Cerebellar nuclear complex (tissue), 1 donor: Measurements from ENCODE around the gene ZNF784.
A peak's percentile ranks its signal among the peaks of the same experiment; 100 is the strongest.

ENCODE experiments used
- DNase-seq, 2 experiments: peaks; one replicate each; lab custom pipeline; 2025; lab: John Stamatoyannopoulos, UW

Gene ZNF784

GRCh38 chr19:55656988-55657747 lies 32.8 kb upstream of the ZNF784 start:
- DNase-seq, result no peak

DNA sequence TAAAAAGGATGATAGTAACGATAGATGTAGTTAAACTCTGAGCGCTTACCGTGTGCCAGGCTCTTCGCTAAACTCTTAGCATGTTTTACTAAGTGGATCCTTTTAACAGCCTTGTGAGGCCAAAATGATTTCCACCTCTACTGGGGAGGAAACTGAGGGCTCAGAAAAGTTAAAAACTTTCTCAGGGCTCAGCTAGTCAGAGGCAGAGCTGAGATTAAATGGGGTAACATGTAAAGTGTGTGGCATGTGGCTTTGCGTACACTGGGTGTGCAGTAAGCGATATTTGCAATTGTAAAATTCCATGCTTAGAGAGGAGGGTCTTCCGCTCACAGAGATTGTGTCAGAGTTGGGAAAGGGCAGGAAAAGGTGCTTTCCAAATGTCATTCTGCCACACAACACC lies 32.2 kb upstream of the ZNF784 start:
- DNase-seq, result no peak

DNA sequence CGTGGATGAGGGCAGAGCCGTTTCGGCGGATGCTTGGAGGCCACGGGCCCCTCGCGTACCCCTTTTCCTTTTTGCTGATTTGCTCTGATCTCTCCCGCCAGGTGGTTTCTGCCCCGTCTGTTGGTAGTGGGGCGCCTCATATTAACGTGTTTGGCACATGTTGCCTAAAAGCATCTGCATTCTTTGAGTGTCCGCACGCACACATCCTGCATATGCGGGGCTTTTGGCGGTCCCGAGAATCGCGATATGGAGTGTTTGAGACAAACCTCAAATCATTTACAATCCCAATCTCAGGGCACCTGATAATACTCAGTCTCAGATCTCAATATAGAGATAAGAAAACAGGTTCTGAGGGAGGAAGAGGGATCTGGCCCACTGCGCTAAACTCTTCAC lies 31.3 kb upstream of the ZNF784 start:
- no peak for DNase-seq

DNA sequence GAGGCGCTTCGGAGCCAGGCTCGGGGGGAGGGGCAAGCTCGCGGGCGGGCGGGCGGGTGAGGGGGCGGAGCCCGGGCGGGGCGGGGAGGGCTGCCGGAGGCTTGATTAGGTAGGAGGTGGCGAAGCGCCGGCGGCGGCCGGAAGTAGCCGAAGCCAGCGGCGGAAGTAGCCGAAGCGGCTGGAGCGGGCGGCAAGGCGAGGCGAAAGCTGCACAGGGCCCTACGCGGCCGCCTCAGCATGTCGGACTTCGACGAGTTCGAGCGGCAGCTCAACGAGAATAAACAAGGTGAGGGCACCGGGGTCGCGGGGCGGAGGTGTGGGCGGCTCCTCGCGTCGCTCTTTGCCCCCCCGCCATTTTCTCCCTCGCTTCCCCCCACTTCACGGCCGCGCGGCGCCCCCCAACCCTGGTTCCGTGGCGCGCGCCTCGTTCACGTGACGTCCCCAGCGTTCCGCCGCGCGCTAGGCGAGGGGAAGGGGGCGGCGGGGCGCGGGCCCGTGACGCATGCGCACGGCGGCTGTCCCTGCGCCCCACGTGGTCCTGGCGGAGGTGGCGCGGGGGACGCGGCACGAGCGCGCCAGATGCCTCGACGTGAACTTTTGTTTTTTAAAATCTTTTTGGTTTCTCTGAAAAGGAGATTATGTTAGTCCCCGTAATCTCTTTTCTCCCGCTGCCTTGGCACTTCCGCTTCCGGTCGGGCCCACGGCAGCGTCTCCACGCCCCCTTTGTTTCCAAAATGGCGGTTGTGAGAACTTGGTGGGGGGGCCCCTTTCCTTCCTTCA lies 30.7 kb upstream of the ZNF784 start, which contains the start of gene U2AF2:
Gene U2AF2 (plus strand): TSS at position 168 of the 780 bp plus-strand sequence. CDS start 70 bp downstream, at position 238.
- peak; percentile 75 to 87 for DNase-seq

GRCh38 chr19:55654323-55654867 lies 30.0 kb upstream of the ZNF784 start:
- DNase-seq, result peak; percentile 75 to 95

DNA sequence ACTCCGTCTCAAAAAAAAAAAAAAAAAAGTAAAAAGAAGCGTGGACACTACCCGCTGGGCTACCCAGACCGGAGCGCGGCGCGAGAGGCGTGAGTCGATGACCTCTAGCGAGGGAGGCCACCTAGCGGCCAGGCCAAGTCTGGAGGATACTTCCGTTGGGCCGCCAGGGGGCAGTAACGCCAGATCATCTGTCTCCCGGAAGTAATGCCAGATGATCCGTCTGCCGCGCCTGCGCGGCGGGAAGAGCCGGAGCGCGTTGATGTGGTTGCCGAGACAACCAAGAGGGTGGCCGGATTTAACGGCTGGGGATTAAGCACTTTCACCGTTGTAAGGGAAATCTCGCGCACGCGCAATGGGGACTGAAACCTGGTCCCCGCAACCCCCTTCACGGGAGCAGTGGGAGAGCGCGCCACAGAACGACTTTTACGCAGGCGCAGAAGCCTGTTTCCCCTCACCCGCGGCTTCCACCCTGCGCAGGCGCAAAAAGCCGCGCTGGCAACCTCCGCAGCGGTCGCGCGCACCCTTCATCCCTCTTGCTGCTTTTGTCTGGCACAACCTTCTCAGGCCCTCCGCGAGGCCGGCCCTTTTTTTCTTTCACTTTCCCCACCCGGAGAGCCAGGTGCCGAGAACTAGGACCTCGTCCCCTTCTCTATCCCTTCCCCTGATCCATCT lies 29.4 kb upstream of the ZNF784 start:
- DNase-seq, result peak; percentile 67 to 94

GRCh38 chr19:55652311-55653128 lies 28.2 kb upstream of the ZNF784 start:
- DNase-seq, result no peak

GRCh38 chr19:55651236-55651635 lies 26.9 kb upstream of the ZNF784 start:
- DNase-seq, result no peak

GRCh38 chr19:55650602-55651230 lies 26.4 kb upstream of the ZNF784 start:
- DNase-seq, result no peak

DNA sequence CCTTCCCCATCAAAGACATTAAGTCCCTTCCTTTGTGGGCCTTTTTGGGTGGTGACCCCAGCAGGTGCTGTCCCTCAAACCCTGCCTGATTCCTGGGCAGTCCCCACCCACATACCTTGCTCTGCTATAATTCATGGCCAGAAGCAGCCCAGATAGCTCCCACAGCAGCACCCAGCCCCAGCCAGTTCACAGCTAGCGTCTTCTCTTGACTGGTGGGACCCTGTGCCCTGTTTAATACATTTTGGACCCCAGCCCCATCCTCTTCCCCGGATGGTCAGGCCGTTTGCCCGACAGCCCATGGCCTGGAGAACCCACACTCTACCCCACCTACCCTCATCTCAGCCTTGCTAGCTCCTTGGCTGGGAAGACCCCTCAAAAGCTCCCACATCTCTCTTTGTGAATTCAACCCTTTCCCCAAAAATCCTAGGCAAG lies 25.8 kb upstream of the ZNF784 start:
- DNase-seq, result no peak

DNA sequence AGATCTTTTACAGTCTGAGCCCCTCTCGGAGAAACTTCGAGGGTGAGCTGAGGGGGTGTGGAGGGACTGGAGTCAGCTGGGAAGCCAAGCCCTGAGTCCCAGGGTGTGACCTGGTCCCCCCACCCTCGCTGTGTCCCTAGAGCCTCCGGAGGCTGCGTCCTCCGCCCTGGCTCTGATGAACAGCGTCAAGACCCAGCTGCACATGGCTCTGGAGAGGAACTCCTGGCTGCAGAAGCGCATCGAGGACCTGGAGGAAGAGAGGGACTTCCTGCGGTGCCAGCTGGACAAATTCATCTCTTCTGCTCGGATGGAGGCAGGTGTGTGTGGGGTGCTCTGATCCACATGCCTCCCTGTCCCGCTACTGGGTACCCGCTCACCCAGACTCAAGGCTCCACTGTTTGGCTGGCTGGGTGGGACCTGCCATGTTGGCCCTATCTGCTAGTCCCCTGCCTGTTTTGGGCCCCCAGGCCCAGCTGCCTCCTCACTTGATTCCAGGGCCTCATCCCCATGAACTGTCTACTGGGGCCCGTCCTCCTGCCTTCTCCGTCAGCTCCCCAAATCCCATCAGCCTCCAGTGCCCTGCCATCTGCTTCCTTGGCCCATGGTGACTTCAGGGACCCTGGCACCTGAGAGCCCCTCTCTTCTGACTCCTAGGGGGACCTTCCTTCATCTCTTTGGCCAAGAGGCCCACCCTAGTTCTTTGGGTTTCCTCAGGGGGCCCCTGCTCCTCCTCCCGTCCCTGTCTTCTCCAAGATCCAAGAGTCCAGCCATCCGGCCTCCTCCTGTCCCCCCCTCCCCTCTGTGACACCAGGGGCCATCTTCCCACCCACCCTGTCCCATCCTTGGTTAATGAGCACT lies 25.1 kb upstream of the ZNF784 start:
- no peak for DNase-seq

DNA sequence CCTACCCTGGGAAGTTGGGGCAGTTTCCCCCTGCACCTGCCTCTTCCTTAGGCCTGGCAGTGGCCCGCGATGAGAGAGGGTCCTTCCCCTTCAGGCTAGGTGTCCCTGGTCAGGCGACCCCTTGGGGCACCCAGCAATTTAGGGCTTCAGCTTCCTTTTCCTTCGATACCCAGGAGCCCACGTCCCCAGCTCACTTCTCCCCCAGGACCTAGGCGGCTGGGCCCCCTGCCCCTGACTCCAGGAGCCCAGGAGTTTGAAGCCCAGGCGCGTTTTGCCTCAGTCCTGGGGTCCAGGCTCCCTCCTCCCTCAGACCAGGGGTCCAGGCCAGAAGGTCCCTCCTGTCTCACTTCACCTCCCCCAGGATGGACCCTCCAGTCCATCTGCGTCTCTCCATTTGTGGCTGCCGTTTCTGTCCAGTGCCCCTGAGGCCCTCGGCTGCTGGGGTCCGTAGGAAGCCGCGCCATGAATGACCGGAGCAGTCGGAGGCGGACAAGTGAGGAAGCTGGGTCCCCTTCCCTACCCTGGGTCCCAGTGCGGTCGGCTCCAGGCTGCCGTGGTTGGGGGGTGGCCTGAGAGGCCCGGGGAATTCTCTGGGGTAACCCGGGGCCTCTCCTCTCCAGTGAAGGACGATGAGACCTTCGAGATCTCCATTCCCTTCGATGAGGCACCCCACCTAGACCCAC lies 24.4 kb upstream of the ZNF784 start:
- no peak for DNase-seq

GRCh38 chr19:55647732-55648584 lies 23.6 kb upstream of the ZNF784 start, which contains the start of gene CCDC106:
CCDC106 (plus strand) TSS chr19:55648212; CDS start chr19:55649047, 835 bp downstream.
- peak in 1 of 2 experiments; percentile 35 for DNase-seq

GRCh38 chr19:55646889-55647731 lies 22.7 kb upstream of the ZNF784 start:
- no peak for DNase-seq

GRCh38 chr19:55645512-55645881 lies 21.1 kb upstream of the ZNF784 start:
- no peak for DNase-seq

- DNase-seq, result no peak
These were observed 20.6 kb upstream of the ZNF784 start for GRCh38 chr19:55644842-55645511.
